ENCODE results near the gene PPP3CA. TPM values are rescaled to one million over a fixed set of nuclear protein-coding genes. Genes with fewer than 3 reads are reported as not detected.

The PPP3CA gene
- total RNA-seq, 1 experiment from 2014 or later, result 15.5 TPM

- no peak overlapping the region for H3K9ac ChIP-seq (ENCODE audit: low read length)
- peaks cover 30% of the 10 kb centered on the region for H3K4me1 ChIP-seq (ENCODE audit: insufficient read depth, low read length)
- no TSS peak for BruUV-seq (replicated peaks)
- DNase-seq (no peak), ATAC-seq (no peak)
- H4K20me1 ChIP-seq (ENCODE audit: low read length), result no peaks in the 10 kb centered on the region
- H3F3A ChIP-seq (ENCODE audit: low read length, unreplicated experiment), result no peaks in the 10 kb centered on the region
- H3K4me3 ChIP-seq (ENCODE audit: low read length), result no peak overlapping the region
- H3K36me3 ChIP-seq (ENCODE audit: low read depth, low read length), result no peaks in the 10 kb centered on the region
- no peaks in the 10 kb centered on the region for H3K27me3 ChIP-seq (ENCODE audit: low read length)
- H3K9me3 ChIP-seq (ENCODE audit: low read length), result no peaks in the 10 kb centered on the region
- ChIA-PET POLR2A (ENCODE audit: unreplicated experiment) (no interaction called here), CTCF (no interaction called here)
- H2AFZ ChIP-seq (ENCODE audit: low read length), result no peak overlapping the region
- H3K79me2 ChIP-seq (ENCODE audit: low read length), result peaks cover 52% of the 10 kb centered on the region
- no peak overlapping the region for H3K4me2 ChIP-seq (ENCODE audit: low read length)
- no peaks in the 10 kb centered on the region for H3K9me2 ChIP-seq (replicated peaks; ENCODE audit: low read length)
- intact Hi-C loops (cut with micrococcal nuclease), result loop anchor here (10.0 kb wide), 1 partner anchor 82 kb away; the partner anchor contains the start of gene PPP3CA
- H3K27ac ChIP-seq (ENCODE audit: low read length), result no peak overlapping the region
- TF ChIP-seq, protein P1, sequence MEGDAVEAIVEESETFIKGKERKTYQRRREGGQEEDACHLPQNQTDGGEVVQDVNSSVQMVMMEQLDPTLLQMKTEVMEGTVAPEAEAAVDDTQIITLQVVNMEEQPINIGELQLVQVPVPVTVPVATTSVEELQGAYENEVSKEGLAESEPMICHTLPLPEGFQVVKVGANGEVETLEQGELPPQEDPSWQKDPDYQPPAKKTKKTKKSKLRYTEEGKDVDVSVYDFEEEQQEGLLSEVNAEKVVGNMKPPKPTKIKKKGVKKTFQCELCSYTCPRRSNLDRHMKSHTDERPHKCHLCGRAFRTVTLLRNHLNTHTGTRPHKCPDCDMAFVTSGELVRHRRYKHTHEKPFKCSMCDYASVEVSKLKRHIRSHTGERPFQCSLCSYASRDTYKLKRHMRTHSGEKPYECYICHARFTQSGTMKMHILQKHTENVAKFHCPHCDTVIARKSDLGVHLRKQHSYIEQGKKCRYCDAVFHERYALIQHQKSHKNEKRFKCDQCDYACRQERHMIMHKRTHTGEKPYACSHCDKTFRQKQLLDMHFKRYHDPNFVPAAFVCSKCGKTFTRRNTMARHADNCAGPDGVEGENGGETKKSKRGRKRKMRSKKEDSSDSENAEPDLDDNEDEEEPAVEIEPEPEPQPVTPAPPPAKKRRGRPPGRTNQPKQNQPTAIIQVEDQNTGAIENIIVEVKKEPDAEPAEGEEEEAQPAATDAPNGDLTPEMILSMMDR (conservative IDR thresholded peaks at IDR 0.05; ENCODE audit: low read depth, low read length), result no peak
- no peak for TF ChIP-seq EZH2 (IDR thresholded peaks at IDR 0.05; ENCODE audit: low read length, unreplicated experiment)
- TF ChIP-seq EZH2phosphoT487 (IDR thresholded peaks at IDR 0.05; ENCODE audit: borderline replicate concordance, low read length), result no peak
These were observed 84.6 kb downstream of the PPP3CA start for GRCh38 chr4:101262683-101263082.

DNA sequence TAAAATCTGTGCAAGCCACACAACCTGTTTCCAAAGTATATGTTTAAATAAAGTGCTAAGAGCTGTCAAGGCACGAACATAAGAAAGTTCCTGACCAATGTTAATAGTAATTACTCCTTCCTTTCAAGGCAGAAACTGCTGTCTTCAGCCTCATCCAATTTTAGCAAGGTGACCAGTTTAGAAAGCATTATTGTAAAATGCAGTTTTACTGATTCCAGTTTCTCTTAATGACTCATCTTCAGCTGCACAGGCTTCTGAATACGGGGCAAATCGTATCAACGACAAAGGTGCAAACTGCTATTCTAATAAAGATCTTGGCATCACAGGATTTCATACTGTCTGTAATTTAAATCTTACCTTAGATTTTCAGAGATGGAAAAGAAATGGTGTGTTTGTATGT is 87.5 kb downstream of the PPP3CA start:
- Histone ChIP-seq H3K4me2 (ENCODE audit: low read length) (no peak overlapping the region), H3K4me1 (ENCODE audit: insufficient read depth, low read length) (peaks cover 13% of the 10 kb centered on the region), H3K9me3 (ENCODE audit: low read length) (no peaks in the 10 kb centered on the region), H4K20me1 (ENCODE audit: low read length) (no peaks in the 10 kb centered on the region), H3K79me2 (ENCODE audit: low read length) (peaks cover 44% of the 10 kb centered on the region), H2AFZ (ENCODE audit: low read length) (no peak overlapping the region), H3K4me3 (ENCODE audit: low read length) (no peak overlapping the region), H3K9me2 (replicated peaks; ENCODE audit: low read length) (no peaks in the 10 kb centered on the region), H3K9ac (ENCODE audit: low read length) (no peak overlapping the region), H3K27me3 (ENCODE audit: low read length) (no peaks in the 10 kb centered on the region), H3F3A (ENCODE audit: low read length, unreplicated experiment) (no peaks in the 10 kb centered on the region), H3K27ac (ENCODE audit: low read length) (no peak overlapping the region), H3K36me3 (ENCODE audit: low read depth, low read length) (no peaks in the 10 kb centered on the region)
- no TSS peak for BruUV-seq (replicated peaks)
- ChIA-PET POLR2A (ENCODE audit: unreplicated experiment) (no interaction called here), CTCF (no interaction called here)
- intact Hi-C loops (cut with micrococcal nuclease), result loop anchor here (10.0 kb wide), 1 partner anchor 85 kb away; the partner anchor contains the start of gene PPP3CA
- ATAC-seq (no peak), DNase-seq (no peak)
- TF ChIP-seq, protein P1 (conservative IDR thresholded peaks at IDR 0.05; ENCODE audit: low read depth, low read length), result no peak
- TF ChIP-seq EZH2 (IDR thresholded peaks at IDR 0.05; ENCODE audit: low read length, unreplicated experiment) (no peak), EZH2phosphoT487 (IDR thresholded peaks at IDR 0.05; ENCODE audit: borderline replicate concordance, low read length) (no peak)

- Histone ChIP-seq H2AFZ (ENCODE audit: low read length) (no peak overlapping the region), H3K4me3 (ENCODE audit: low read length) (no peak overlapping the region), H3K27ac (ENCODE audit: low read length) (no peak overlapping the region), H3K9me3 (ENCODE audit: low read length) (no peaks in the 10 kb centered on the region), H3K4me1 (ENCODE audit: insufficient read depth, low read length) (peaks cover 3% of the 10 kb centered on the region), H3K4me2 (ENCODE audit: low read length) (no peak overlapping the region), H3F3A (ENCODE audit: low read length, unreplicated experiment) (no peaks in the 10 kb centered on the region), H3K27me3 (ENCODE audit: low read length) (no peaks in the 10 kb centered on the region), H3K9me2 (replicated peaks; ENCODE audit: low read length) (no peaks in the 10 kb centered on the region), H4K20me1 (ENCODE audit: low read length) (no peaks in the 10 kb centered on the region), H3K79me2 (ENCODE audit: low read length) (peaks cover 37% of the 10 kb centered on the region), H3K36me3 (ENCODE audit: low read depth, low read length) (no peaks in the 10 kb centered on the region), H3K9ac (ENCODE audit: low read length) (no peak overlapping the region)
- intact Hi-C loops (cut with micrococcal nuclease), result no loop called here
- DNase-seq, result no peak
- ChIA-PET CTCF (no interaction called here), POLR2A (ENCODE audit: unreplicated experiment) (no interaction called here)
- no peak for ATAC-seq
- BruUV-seq (replicated peaks), result no TSS peak
- TF ChIP-seq, protein P1 (conservative IDR thresholded peaks at IDR 0.05; ENCODE audit: low read depth, low read length), result no peak
- no peak for TF ChIP-seq EZH2phosphoT487 (IDR thresholded peaks at IDR 0.05; ENCODE audit: borderline replicate concordance, low read length)
- TF ChIP-seq EZH2 (IDR thresholded peaks at IDR 0.05; ENCODE audit: low read length, unreplicated experiment), result no peak
These were observed 88.4 kb downstream of the PPP3CA start for GRCh38 chr4:101258883-101259282.
